ENCODE results near the gene MCM9. TPM values are rescaled to one million over a fixed set of nuclear protein-coding genes. Genes with fewer than 3 reads are reported as not detected.
A peak's percentile ranks its signal among the peaks of the same experiment; 100 is the strongest.

MCM9 gene
- total RNA-seq, 1 donor: 11.4 TPM

DNA sequence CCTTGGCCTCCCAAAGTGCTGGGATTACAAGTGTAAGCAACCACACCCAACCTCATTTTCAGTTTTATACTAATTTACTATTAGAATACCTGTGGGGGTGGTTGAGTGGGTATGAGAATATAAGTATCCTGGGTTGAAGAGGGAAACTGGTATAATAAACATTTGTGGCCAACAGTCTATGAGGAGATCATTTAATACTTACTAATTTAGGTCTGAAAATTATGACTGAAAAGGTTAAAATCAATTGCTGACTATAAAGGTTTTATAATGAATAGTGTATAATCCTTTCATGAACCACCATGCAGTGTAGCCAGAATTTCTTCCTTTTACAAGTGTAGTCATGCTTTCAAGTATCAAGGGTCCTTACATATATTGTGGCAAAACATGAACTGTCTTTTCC is 29.9 kb downstream of the MCM9 start:
- no peak for DNase-seq (ENCODE audit: low read depth)
- TF ChIP-seq, protein P1, sequence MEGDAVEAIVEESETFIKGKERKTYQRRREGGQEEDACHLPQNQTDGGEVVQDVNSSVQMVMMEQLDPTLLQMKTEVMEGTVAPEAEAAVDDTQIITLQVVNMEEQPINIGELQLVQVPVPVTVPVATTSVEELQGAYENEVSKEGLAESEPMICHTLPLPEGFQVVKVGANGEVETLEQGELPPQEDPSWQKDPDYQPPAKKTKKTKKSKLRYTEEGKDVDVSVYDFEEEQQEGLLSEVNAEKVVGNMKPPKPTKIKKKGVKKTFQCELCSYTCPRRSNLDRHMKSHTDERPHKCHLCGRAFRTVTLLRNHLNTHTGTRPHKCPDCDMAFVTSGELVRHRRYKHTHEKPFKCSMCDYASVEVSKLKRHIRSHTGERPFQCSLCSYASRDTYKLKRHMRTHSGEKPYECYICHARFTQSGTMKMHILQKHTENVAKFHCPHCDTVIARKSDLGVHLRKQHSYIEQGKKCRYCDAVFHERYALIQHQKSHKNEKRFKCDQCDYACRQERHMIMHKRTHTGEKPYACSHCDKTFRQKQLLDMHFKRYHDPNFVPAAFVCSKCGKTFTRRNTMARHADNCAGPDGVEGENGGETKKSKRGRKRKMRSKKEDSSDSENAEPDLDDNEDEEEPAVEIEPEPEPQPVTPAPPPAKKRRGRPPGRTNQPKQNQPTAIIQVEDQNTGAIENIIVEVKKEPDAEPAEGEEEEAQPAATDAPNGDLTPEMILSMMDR (IDR thresholded peaks at IDR 0.05; ENCODE audit: insufficient read depth, low read length): no peak
- no peak overlapping the region for H3K4me3 ChIP-seq (ENCODE audit: low read depth, low read length)

DNA sequence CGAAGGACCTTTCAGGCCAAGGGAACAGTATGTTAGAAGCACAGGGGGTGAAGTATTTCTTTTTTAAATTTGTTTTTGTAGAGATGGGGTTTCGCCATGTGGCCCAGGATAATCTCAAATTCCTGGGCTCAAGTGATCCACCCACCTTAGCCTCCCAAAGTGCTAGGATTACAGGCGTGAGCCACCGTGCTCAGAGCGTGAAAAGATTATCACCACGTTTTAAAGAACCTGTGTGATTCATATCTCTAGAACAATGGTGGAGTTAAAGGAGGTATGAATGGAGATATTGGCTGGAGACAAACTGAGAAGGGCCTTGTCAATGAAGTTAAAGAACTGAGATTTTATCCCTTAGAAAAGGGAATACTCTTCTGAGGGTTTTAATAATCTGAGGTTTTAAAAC is 31.3 kb downstream of the MCM9 start:
- DNase-seq (ENCODE audit: low read depth): no peak
- no peak overlapping the region for H3K4me3 ChIP-seq (ENCODE audit: low read depth, low read length)
- TF ChIP-seq, protein P1 (IDR thresholded peaks at IDR 0.05; ENCODE audit: insufficient read depth, low read length): no peak

DNA sequence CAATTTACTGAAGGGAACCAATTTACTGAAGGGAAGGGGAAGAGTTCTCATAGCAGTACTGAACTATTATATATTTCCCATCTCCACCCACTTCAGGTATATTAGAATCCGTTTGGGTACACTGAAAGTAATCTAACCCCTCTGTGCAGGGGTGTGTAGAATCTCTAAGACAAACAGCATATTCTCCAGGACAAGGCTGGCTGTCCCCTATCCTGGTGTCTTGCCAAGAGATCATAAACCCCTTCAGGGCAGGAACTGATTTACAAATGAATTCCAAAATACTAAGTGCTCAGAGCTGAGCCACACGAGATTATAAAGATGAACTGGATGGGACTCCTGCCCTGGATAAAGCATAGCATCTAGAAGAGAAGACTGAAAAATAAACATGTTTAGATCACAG is 31.8 kb downstream of the MCM9 start:
- no peak for DNase-seq (ENCODE audit: low read depth)
- TF ChIP-seq, protein P1 (IDR thresholded peaks at IDR 0.05; ENCODE audit: insufficient read depth, low read length): no peak
- no peak overlapping the region for H3K4me3 ChIP-seq (ENCODE audit: low read depth, low read length)

DNA sequence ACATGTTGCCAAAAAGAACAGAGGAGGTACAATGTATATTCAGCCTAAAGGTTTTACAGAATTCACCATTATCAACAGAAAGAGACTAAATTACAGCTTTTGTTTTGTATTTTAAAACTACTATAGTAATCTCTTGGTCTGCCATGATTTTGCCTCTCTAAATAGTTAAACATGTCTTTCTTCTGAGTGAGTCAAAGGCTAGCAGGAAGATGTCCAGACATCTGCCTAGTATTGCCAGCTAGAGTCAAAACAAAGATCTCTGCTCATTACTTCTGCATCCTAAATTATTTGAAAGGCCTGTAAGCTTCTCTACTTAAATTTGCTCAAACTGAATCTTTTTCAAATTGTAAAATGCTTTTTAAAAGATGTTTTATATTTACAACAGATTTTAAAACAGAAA is 32.2 kb downstream of the MCM9 start:
- H3K4me3 ChIP-seq (ENCODE audit: low read depth, low read length): no peak overlapping the region
- peak; percentile 38 for DNase-seq (ENCODE audit: low read depth)
- TF ChIP-seq, protein P1 (IDR thresholded peaks at IDR 0.05; ENCODE audit: insufficient read depth, low read length): no peak

DNA sequence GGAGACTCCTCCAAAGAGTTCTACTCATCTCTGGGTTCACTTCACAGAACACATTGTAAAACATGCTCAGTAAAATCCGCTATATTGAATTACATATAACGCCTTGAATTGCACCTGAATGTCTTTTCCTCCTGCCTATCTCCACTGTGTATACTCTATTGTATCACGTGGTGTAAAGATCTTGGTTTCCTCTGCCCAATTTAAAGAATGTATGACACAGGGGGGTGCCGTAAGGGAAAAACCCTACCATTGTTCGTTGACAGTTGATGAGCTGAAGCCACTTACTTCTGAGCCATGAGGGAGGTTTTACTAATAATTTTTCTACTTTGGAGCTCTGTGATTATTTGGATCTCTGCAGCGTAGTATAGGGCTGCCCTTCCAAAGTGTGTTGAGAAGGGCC is 35.0 kb downstream of the MCM9 start:
- TF ChIP-seq, protein P1 (IDR thresholded peaks at IDR 0.05; ENCODE audit: insufficient read depth, low read length): no peak
- no peak overlapping the region for H3K4me3 ChIP-seq (ENCODE audit: low read depth, low read length)
- DNase-seq (ENCODE audit: low read depth): no peak

DNA sequence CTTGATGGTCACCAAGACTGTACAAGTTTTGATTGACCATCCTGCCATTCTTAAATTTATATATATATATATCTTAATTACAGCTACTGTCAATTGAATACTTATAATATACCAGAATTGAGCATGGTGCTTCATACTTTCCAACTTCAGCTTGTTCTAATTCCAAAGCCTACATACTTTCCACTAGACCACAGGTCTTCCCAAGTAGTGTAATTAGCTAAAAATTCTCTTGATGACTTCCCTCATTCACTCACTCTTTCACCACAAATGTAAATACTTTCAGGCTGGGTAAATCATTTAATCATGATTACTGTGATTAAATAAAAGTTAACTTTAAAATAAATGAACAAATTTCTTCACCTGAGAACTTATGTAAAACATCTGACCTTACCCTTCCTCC is 37.6 kb downstream of the MCM9 start:
- no peak overlapping the region for H3K4me3 ChIP-seq (ENCODE audit: low read depth, low read length)
- no peak for DNase-seq (ENCODE audit: low read depth)
- TF ChIP-seq, protein P1 (IDR thresholded peaks at IDR 0.05; ENCODE audit: insufficient read depth, low read length): no peak
